B cell (primary cell): ENCODE results near the gene UGT1A6. TPM values are rescaled to one million over a fixed set of nuclear protein-coding genes. Genes with fewer than 3 reads are reported as not detected.

Source experiments
- ATAC-seq: fragments of 200-7000 bp; cut with Tn5 transposase; one replicate; pipeline ENCODE4 v1.10.0; 2021; ENCODE audit warnings: low read depth, mild to moderate bottlenecking, moderate number of reproducible peaks, moderate library complexity
- CTCF ChIA-PET: fragments of 350-600 bp; sonication (Branson Sonifier 250); formaldehyde crosslinking; loops from one replicate; lab custom pipeline; 2021; ENCODE audit warnings: antibody characterized with exemption, inconsistent platforms; lab: Charles Lee
- POLR2A ChIA-PET: fragments of 350-600 bp; sonication (Branson Sonifier 250); formaldehyde crosslinking; loops from one replicate; lab custom pipeline; 2021; ENCODE audit warnings: antibody characterized with exemption; lab: Charles Lee
- DNase-seq: peaks from one replicate; pipeline ENCODE4 v3.0.0; 2013
- H2AFZ ChIP-seq: 2 replicates; pipeline ENCODE4 v1.6.1; 2012; ENCODE audit warnings: mild to moderate bottlenecking, low read depth, low read length; ENCODE audit not compliant: insufficient read depth, poor library complexity, severe bottlenecking
- H3K27ac ChIP-seq, 2 donors: 1 replicate in 1 of 2; 2 replicates in 1 of 2; pipeline ENCODE4 v1.5.1; 2012 to 2013; ENCODE audit warnings: low read length in 2 of 2, mild to moderate bottlenecking in 2 of 2, moderate library complexity in 1 of 2
- H3K27me3 ChIP-seq, 4 experiments: fragments of 200-600 bp in 1 of 4; sonication (generic) in 1 of 4; replicated peaks in 1 of 4; 1 replicate in 2 of 4; 2 replicates in 2 of 4; pipeline versions ENCODE4 v1.6.1 to v1.7.0; 2013 to 2016; ENCODE audit warnings: low read length in 3 of 4, mild to moderate bottlenecking in 2 of 4, mixed read lengths in 1 of 4, moderate library complexity in 1 of 4; ENCODE audit not compliant: insufficient read depth in 4 of 4, control insufficient read depth in 3 of 4; ENCODE audit errors: control extremely low read depth in 1 of 4
- H3K36me3 ChIP-seq, 2 experiments: replicated peaks in 1 of 2; 1 replicate in 1 of 2; 2 replicates in 1 of 2; pipeline versions ENCODE4 v1.6.1 to v1.7.1; 2013; ENCODE audit warnings: low read length in 1 of 2; ENCODE audit not compliant: insufficient read depth in 2 of 2, control insufficient read depth in 1 of 2; ENCODE audit errors: control extremely low read depth in 1 of 2, extremely low read depth in 1 of 2
- H3K4me1 ChIP-seq, 2 donors: fragments of 200-600 bp in 1 of 2; sonication (generic) in 1 of 2; 1 replicate in 1 of 2; 2 replicates in 1 of 2; pipeline versions ENCODE4 v1.5.1 to v1.6.1; 2013 to 2017; ENCODE audit warnings: low read length in 2 of 2; ENCODE audit not compliant: control insufficient read depth in 2 of 2, insufficient read depth in 2 of 2
- H3K4me2 ChIP-seq: replicated peaks from 2 replicates; pipeline ENCODE3; 2012; ENCODE audit warnings: mild to moderate bottlenecking, low read depth, low read length; ENCODE audit not compliant: poor library complexity, severe bottlenecking
- H3K4me3 ChIP-seq, 5 experiments: fragments of 200-600 bp in 1 of 5; sonication (generic) in 1 of 5; 1 replicate in 3 of 5; 2 replicates in 2 of 5; pipeline versions ENCODE4 v1.5.1 to v1.7.0; 2011 to 2016; ENCODE audit warnings: low read length in 4 of 5, mild to moderate bottlenecking in 4 of 5, low read depth in 2 of 5, control low read depth in 1 of 5, moderate library complexity in 1 of 5; ENCODE audit not compliant: insufficient read depth in 1 of 5; ENCODE audit errors: control extremely low read depth in 1 of 5, extremely low read depth in 1 of 5
- H3K79me2 ChIP-seq: fragments of 200-600 bp; sonication (generic); one replicate; pipeline ENCODE4 v1.6.0; 2016; ENCODE audit warnings: low read length; ENCODE audit not compliant: control insufficient read depth, insufficient read depth
- H3K9ac ChIP-seq: fragments of 200-600 bp; sonication (generic); 2 replicates; pipeline ENCODE4 v1.6.1; 2017; ENCODE audit warnings: mild to moderate bottlenecking, low read length, moderate library complexity
- H3K9me3 ChIP-seq, 3 donors: one replicate each; pipeline versions ENCODE4 v1.6.1 to v1.7.1; 2013; ENCODE audit warnings: low read length in 2 of 3; ENCODE audit not compliant: control insufficient read depth in 2 of 3, insufficient read depth in 1 of 3; ENCODE audit errors: control extremely low read depth in 1 of 3
- H4K20me1 ChIP-seq: 2 replicates; pipeline ENCODE4 v1.6.0; 2012; ENCODE audit warnings: mild to moderate bottlenecking, low read length; ENCODE audit not compliant: insufficient read depth, control insufficient read depth, poor library complexity, severe bottlenecking
- H3K27ac Mint-ChIP-seq: one replicate; pipeline ENCODE4 v1.8.0; 2021; ENCODE audit warnings: mixed read lengths
- H3K27me3 Mint-ChIP-seq: one replicate; pipeline ENCODE4 v1.8.0; 2021; ENCODE audit warnings: mixed read lengths
- H3K4me1 Mint-ChIP-seq: one replicate; pipeline ENCODE4 v1.8.0; 2021; ENCODE audit warnings: mixed read lengths
- H3K4me3 Mint-ChIP-seq: one replicate; pipeline ENCODE4 v1.8.0; 2021; ENCODE audit warnings: mixed read lengths
- H3K9me3 Mint-ChIP-seq: one replicate; pipeline ENCODE4 v1.8.0; 2022; ENCODE audit warnings: mixed read lengths; ENCODE audit not compliant: insufficient read depth
- EZH2 ChIP-seq: IDR thresholded peaks from 2 replicates; pipeline ENCODE4 v1.6.1; 2012; ENCODE audit warnings: borderline replicate concordance, low read depth, mild to moderate bottlenecking, moderate library complexity, low read length; ENCODE audit not compliant: insufficient read depth, poor library complexity, severe bottlenecking
- WGBS: methylation state at CpG from one replicate; pipeline ENCODE4 v1.1.5; 2013; ENCODE audit warnings: missing lambda C conversion rate; ENCODE audit not compliant: insufficient coverage; 5-methylcytosine and 5-hydroxymethylcytosine counted together
- intact Hi-C: fragments of 100-400 bp; cut with micrococcal nuclease; formaldehyde crosslinking; loops from one replicate; pipeline ENCODE4 v1.10.0; 2022
- polyA plus RNA-seq: library from polyadenylated mRNA; depleted of rRNA; stranded (reverse); fragments of >200 nt; gene quantifications from 2 replicates; pipeline ENCODE4 v1.2.3, GENCODE V29; 2012
- total RNA-seq, 2 donors: library from RNA; stranded (reverse); fragments of 120-200 nt in 1 of 2; gene quantifications; 1 replicate in 1 of 2; 2 replicates in 1 of 2; pipeline versions ENCODE4 v1.2.3 to v1.2.4, GENCODE V29; 2013 to 2022
- TF ChIP-seq, protein P1 (sequence below): fragments of 200-600 bp; IDR thresholded peaks from one replicate; pipeline ENCODE4 v1.8.0; 2022; ENCODE audit warnings: antibody characterized with exemption, mild to moderate bottlenecking

Gene UGT1A6
- total and polyA plus RNA-seq, 2 donors (not counting 1 experiment from before 2014, with no cell fraction given), result not detected

DNA sequence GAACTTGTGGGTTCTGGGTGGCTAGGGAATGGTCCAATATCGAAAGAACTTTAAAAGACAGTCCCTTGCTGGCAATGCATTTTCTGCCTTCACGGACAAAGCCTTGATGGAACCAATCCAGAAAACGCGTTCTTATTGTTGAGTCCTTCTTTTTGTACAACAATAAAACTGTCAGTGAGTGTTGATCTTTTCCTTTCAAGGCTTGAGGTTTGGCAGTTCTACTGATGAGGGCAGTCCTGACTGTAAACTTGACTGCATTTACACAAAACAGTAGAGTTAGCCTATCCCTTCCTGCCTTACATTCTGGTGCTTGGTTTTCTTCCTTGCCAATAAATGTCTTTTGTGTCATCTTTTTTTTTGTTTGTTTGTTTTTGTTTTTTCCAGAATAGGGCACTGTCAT lies 13.5 kb upstream of the UGT1A6 start:
- Histone ChIP-seq H3K4me2 (no peak overlapping the region), H3K9me3 (no peaks in the 10 kb centered on the region), H3K79me2 (no peaks in the 10 kb centered on the region), H3K4me3 (no peak overlapping the region), H3K4me1 (peaks cover 0 to 6% of the 10 kb centered on the region in 2 donors), H3K9ac (no peak overlapping the region), H3K27me3 (no peaks in the 10 kb centered on the region), H3K27ac (no peak overlapping the region), H4K20me1 (no peaks in the 10 kb centered on the region), H3K36me3 (no peaks in the 10 kb centered on the region), H2AFZ (no peak overlapping the region)
- ATAC-seq, result no peak
- Mint-ChIP-seq H3K4me3 (no peak overlapping the region), H3K27ac (no peak overlapping the region), H3K4me1 (peaks cover 16% of the 10 kb centered on the region), H3K27me3 (peaks cover 8% of the 10 kb centered on the region), H3K9me3 (no peaks in the 10 kb centered on the region)
- no peak for DNase-seq
- ChIA-PET CTCF (no interaction called here), POLR2A (no interaction called here)
- intact Hi-C loops, result no loop called here
- WGBS, result 52% methylated on average over 2 of the region's 4 CpGs
- TF ChIP-seq, protein P1, sequence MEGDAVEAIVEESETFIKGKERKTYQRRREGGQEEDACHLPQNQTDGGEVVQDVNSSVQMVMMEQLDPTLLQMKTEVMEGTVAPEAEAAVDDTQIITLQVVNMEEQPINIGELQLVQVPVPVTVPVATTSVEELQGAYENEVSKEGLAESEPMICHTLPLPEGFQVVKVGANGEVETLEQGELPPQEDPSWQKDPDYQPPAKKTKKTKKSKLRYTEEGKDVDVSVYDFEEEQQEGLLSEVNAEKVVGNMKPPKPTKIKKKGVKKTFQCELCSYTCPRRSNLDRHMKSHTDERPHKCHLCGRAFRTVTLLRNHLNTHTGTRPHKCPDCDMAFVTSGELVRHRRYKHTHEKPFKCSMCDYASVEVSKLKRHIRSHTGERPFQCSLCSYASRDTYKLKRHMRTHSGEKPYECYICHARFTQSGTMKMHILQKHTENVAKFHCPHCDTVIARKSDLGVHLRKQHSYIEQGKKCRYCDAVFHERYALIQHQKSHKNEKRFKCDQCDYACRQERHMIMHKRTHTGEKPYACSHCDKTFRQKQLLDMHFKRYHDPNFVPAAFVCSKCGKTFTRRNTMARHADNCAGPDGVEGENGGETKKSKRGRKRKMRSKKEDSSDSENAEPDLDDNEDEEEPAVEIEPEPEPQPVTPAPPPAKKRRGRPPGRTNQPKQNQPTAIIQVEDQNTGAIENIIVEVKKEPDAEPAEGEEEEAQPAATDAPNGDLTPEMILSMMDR, result no peak
- no peak for TF ChIP-seq EZH2

DNA sequence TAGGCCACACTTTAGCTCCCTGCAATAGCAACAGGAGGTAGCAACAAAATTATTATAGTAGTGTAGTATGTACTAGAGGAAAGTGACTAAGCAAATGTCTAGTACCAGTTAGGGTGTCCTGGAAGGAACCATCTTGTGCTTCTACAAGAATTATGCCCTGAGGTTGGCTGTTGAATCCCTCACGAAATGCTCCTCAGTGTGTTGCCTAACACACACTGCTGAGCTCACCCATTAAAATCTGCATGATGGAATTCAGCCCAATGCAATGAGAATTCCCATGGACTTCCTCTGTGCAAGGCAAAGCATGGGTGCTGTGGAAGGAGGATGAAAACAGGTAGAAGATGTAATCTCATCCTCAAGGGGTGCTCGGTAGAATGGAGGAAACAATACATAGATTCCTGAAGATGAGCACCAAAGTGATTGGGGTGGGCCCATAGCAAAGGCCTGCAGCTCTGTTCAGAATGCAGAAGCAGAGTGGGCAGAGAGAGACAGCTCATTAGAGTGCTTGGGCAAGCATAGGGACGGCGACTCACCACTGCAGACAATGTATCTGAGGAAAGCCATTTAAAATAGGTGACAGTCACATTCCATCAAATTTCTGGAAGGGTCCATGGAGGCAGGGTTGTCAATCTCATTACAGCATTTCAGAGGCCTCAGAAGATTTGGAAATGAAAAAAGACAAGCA lies 12.2 kb upstream of the UGT1A6 start:
- Mint-ChIP-seq H3K4me1 (peaks cover 16% of the 10 kb centered on the region), H3K27me3 (peaks cover 8% of the 10 kb centered on the region), H3K4me3 (no peak overlapping the region), H3K9me3 (no peaks in the 10 kb centered on the region), H3K27ac (no peak overlapping the region)
- DNase-seq (no peak), ATAC-seq (no peak)
- Histone ChIP-seq H3K4me1 (peaks cover 0 to 6% of the 10 kb centered on the region in 2 donors), H3K36me3 (no peaks in the 10 kb centered on the region), H3K4me2 (no peak overlapping the region), H2AFZ (no peak overlapping the region), H3K27ac (no peak overlapping the region), H4K20me1 (no peaks in the 10 kb centered on the region), H3K9me3 (no peaks in the 10 kb centered on the region), H3K79me2 (no peaks in the 10 kb centered on the region), H3K4me3 (no peak overlapping the region), H3K27me3 (no peaks in the 10 kb centered on the region), H3K9ac (no peak overlapping the region)
- TF ChIP-seq, protein P1, result no peak
- TF ChIP-seq EZH2, result no peak
- ChIA-PET CTCF (interaction anchor here (0.5 kb wide), 1 partner anchor 687 kb away, joined by 4 read pairs; no protein-coding TSS in a partner anchor), POLR2A (no interaction called here)
- 90% methylated on average over 3 of the region's 4 CpGs for WGBS
- intact Hi-C loops, result no loop called here
